ENCODE measurements around the gene CCN5. TPM values are rescaled to one million over a fixed set of nuclear protein-coding genes. Genes with fewer than 3 reads are reported as not detected.

CCN5 gene
- polyA plus RNA-seq, 10 donors, result 0.07 to 0.21 (median 0.13) TPM

Other genes starting within 250 kb of the CCN5 start
- gene TTPAL, start 239.5 kb upstream of the CCN5 start, polyA plus RNA-seq (ENCODE audit: insufficient read length in 10 of 10), result 1 to 10 TPM; 4.2 to 7.4 (median 5.7) TPM
- 10 to 100 TPM; 42.9 to 56.2 (median 49.1) TPM for gene SERINC3, start 193.3 kb upstream of the CCN5 start, polyA plus RNA-seq (ENCODE audit: insufficient read length in 10 of 10)
- gene PKIG, start 132.8 kb upstream of the CCN5 start, polyA plus RNA-seq (ENCODE audit: insufficient read length in 10 of 10), result 10 to 100 TPM; 40.1 to 55.6 (median 45.6) TPM
- gene ADA, start 63.7 kb upstream of the CCN5 start, polyA plus RNA-seq (ENCODE audit: insufficient read length in 10 of 10), result 1 to 10 TPM; 5.1 to 8.5 (median 7.2) TPM
- under 1 TPM in 8 of 10 donors, not detected in 2; 0.09 to 0.37 (median 0.24) TPM for gene KCNK15, start 30.5 kb downstream of the CCN5 start, polyA plus RNA-seq (ENCODE audit: insufficient read length in 10 of 10)
- gene RIMS4, start 95.2 kb downstream of the CCN5 start, polyA plus RNA-seq (ENCODE audit: insufficient read length in 10 of 10), result 1 to 10 TPM; 5.7 to 9.7 (median 7.1) TPM
- gene YWHAB, start 170.3 kb downstream of the CCN5 start, polyA plus RNA-seq (ENCODE audit: insufficient read length in 10 of 10), result 100 to 1,000 TPM in 8 of 10 donors, 10 to 100 TPM in 2; 90.6 to 127 (median 108) TPM
- gene PABPC1L, start 194.7 kb downstream of the CCN5 start, polyA plus RNA-seq (ENCODE audit: insufficient read length in 10 of 10), result 10 to 100 TPM in 7 of 10 donors, 1 to 10 TPM in 3; 7.4 to 31.8 (median 13.0) TPM
- gene TOMM34, start 245.0 kb downstream of the CCN5 start, polyA plus RNA-seq (ENCODE audit: insufficient read length in 10 of 10), result 10 to 100 TPM; 12.2 to 18.8 (median 13.6) TPM

Data from muscle of back (tissue), 10 donors.